ENCODE results near the gene EFL1.
"Not testable (repeated sequence)": the region's sequence is repeated elsewhere in the genome, so short reads cannot be mapped to it uniquely, and the experiment has no call there.

DNA sequence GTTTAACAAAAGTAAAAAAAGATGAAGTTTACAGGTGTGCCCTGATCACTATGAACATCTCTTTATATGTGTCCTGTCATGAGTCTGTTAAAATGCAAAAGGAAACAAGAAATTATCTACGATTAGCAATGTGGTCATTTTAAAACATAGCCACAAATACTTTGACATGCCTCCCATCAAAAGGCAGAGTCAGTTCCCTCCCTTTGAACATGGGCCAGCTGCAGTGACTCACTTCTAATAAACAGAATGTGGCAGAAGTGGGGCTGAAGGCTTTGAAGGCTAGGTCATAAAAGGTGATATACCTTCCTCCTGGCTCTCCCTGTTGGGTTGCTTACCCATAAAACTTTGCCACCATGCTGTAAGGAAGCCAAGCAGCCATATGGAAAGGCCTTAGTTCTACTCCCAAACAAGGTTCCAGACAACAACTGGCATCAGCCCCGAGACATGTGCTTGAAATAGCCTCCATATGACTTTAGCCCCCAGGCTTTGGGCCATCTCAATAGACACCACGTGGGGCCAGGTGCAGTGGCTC is 52.4 kb downstream of the EFL1 start:
- TF ChIP-seq, protein P1, sequence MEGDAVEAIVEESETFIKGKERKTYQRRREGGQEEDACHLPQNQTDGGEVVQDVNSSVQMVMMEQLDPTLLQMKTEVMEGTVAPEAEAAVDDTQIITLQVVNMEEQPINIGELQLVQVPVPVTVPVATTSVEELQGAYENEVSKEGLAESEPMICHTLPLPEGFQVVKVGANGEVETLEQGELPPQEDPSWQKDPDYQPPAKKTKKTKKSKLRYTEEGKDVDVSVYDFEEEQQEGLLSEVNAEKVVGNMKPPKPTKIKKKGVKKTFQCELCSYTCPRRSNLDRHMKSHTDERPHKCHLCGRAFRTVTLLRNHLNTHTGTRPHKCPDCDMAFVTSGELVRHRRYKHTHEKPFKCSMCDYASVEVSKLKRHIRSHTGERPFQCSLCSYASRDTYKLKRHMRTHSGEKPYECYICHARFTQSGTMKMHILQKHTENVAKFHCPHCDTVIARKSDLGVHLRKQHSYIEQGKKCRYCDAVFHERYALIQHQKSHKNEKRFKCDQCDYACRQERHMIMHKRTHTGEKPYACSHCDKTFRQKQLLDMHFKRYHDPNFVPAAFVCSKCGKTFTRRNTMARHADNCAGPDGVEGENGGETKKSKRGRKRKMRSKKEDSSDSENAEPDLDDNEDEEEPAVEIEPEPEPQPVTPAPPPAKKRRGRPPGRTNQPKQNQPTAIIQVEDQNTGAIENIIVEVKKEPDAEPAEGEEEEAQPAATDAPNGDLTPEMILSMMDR (IDR thresholded peaks at IDR 0.05): not testable (repeated sequence)
- TF ChIP-seq POLR2AphosphoS5 (IDR thresholded peaks at IDR 0.05); POLR2A (IDR thresholded peaks at IDR 0.05); EP300 (IDR thresholded peaks at IDR 0.05; ENCODE audit: low read depth): not testable (repeated sequence)
